Measurements from ENCODE around the gene HES4. TPM values are rescaled to one million over a fixed set of nuclear protein-coding genes. Genes with fewer than 3 reads are reported as not detected.
"Not testable (repeated sequence)": the region's sequence is repeated elsewhere in the genome, so short reads cannot be mapped to it uniquely, and the experiment has no call there.

The HES4 gene
- total RNA-seq, 1 donor: 3.6 TPM

DNA sequence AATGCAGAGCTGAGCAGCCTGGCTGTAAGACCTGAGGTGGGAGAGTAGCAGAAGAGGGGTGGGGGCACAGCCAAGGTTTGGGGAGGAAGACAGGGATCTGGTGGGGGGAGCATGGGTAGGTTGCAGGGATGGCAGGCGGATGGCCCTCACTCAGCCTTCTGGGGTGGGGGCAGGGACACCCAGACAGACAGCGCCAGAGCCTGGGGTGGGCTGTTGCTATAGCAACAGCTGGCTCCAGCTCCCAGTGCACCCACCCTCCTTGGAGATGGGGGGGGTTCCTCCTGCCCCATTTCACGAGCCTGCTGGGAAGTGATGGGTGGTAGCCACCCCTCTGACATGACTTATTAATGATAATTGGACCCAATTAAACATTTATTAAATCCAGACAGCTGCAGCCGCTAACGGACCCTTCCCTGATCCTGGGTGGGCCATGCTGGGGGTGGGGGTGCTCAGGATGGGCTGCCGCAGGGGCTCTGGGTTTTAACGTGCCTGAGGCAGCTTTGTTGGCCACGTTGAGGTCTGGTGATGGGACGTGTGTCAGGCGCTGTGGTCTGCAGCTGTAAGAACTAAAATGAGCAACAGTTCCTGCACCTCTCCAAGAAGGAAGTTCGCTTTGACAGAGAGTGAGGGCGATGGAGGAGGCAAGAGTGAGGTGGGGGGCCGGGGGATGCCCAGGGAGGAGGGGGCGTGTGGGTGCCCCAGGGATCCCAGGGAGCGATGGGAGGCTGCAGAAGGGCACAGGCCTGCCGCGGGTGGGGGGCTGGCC, 39.4 kb upstream of the HES4 start:
- H3K9me3 ChIP-seq (ENCODE audit: low read depth, low read length): no peaks in the 10 kb centered on the region
- peaks cover 25% of the 10 kb centered on the region for H3K4me1 ChIP-seq (ENCODE audit: insufficient read depth, low read length)
- H3K4me3 ChIP-seq (ENCODE audit: low read length): no peak overlapping the region
- peaks cover 14% of the 10 kb centered on the region for H3K27me3 ChIP-seq (ENCODE audit: insufficient read depth, low read length)

GRCh38 chr1:1038694-1039093, 38.8 kb upstream of the HES4 start:
- Histone ChIP-seq H3K9me3 (ENCODE audit: low read depth, low read length) (no peaks in the 10 kb centered on the region), H3K27me3 (ENCODE audit: insufficient read depth, low read length) (peaks cover 17% of the 10 kb centered on the region), H3K4me3 (ENCODE audit: low read length) (no peak overlapping the region), H3K4me1 (ENCODE audit: insufficient read depth, low read length) (peaks cover 31% of the 10 kb centered on the region)

- H3K4me1 ChIP-seq (ENCODE audit: insufficient read depth, low read length): peaks cover 37% of the 10 kb centered on the region
- no peak overlapping the region for H3K4me3 ChIP-seq (ENCODE audit: low read length)
- peaks cover 19% of the 10 kb centered on the region for H3K27me3 ChIP-seq (ENCODE audit: insufficient read depth, low read length)
- no peaks in the 10 kb centered on the region for H3K9me3 ChIP-seq (ENCODE audit: low read depth, low read length)
Observed at GRCh38 chr1:1037366-1038327, 37.8 kb upstream of the HES4 start.

- no peaks in the 10 kb centered on the region for H3K9me3 ChIP-seq (ENCODE audit: low read depth, low read length)
- H3K4me1 ChIP-seq (ENCODE audit: insufficient read depth, low read length): peaks cover 39% of the 10 kb centered on the region
- H3K4me3 ChIP-seq (ENCODE audit: low read length): no peak overlapping the region
- peaks cover 27% of the 10 kb centered on the region for H3K27me3 ChIP-seq (ENCODE audit: insufficient read depth, low read length)
Observed at GRCh38 chr1:1035291-1035943, 35.5 kb upstream of the HES4 start.

DNA sequence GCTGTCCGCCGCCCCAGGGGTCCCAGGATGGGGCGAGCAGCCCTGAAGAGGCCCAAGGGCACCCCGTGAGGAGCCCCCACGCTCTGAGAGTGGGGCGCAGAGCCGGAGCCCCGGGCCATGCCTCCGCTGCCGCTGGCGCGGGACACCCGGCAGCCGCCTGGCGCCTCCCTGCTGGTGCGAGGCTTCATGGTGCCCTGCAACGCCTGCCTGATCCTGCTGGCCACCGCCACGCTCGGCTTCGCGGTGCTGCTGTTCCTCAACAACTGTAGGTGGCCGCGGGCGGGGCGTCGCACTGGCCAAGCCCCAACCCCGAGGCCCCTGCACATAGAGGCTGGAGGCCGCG, 34.5 kb upstream of the HES4 start:
- no peak overlapping the region for H3K4me3 ChIP-seq (ENCODE audit: low read length)
- H3K9me3 ChIP-seq (ENCODE audit: low read depth, low read length): no peaks in the 10 kb centered on the region
- peaks cover 23% of the 10 kb centered on the region for H3K27me3 ChIP-seq (ENCODE audit: insufficient read depth, low read length)
- peaks cover 29% of the 10 kb centered on the region for H3K4me1 ChIP-seq (ENCODE audit: insufficient read depth, low read length)

- Histone ChIP-seq H3K4me3 (ENCODE audit: low read length) (no peak overlapping the region), H3K9me3 (ENCODE audit: low read depth, low read length) (no peaks in the 10 kb centered on the region), H3K4me1 (ENCODE audit: insufficient read depth, low read length) (peaks cover 23% of the 10 kb centered on the region), H3K27me3 (ENCODE audit: insufficient read depth, low read length) (peaks cover 19% of the 10 kb centered on the region)
Observed at GRCh38 chr1:1033731-1034438, 34.0 kb upstream of the HES4 start.

GRCh38 chr1:1033009-1033587, 33.2 kb upstream of the HES4 start:
- Histone ChIP-seq H3K4me3 (ENCODE audit: low read length) (no peak overlapping the region), H3K27me3 (ENCODE audit: insufficient read depth, low read length) (peaks cover 19% of the 10 kb centered on the region), H3K4me1 (ENCODE audit: insufficient read depth, low read length) (peaks cover 16% of the 10 kb centered on the region)

GRCh38 chr1:1032424-1032823, 32.5 kb upstream of the HES4 start:
- Histone ChIP-seq H3K4me1 (ENCODE audit: insufficient read depth, low read length) (peaks cover 16% of the 10 kb centered on the region), H3K27me3 (ENCODE audit: insufficient read depth, low read length) (peaks cover 19% of the 10 kb centered on the region), H3K4me3 (ENCODE audit: low read length) (no peak overlapping the region), H3K9me3 (ENCODE audit: low read depth, low read length) (no peaks in the 10 kb centered on the region)

More at GRCh38 chr1:1033009-1033587, 33.2 kb upstream of the HES4 start:
- H3K9me3 ChIP-seq (ENCODE audit: low read depth, low read length): no peaks in the 10 kb centered on the region

DNA sequence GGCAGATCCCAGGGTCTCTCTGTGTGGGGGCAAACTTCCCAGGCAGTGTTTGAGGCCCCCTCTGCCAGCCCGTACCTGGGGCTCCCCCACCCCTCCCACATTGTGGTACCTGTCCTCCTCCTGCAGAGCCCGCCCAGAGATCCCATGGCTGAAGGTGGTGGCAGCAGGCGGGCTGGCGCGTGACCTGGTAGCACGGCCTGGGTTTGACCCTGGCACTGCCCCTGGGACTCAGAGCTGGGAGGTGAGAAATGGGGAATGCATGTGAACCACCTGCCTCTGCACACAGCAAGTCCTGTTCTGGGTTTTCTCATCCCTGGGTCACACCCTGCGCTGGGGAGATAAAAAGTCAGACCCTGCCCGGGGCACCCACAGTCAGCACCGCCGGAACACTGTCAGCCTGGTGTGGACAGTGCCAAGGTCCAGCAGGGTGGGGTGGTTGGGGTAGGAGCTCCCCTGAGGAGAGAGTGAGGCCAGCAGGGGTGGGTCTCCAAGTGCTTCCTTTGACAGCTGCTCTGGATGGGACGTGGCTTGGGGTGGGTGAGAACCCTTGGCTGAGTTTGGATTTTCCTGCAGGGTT, 31.9 kb upstream of the HES4 start:
- Histone ChIP-seq H3K9me3 (ENCODE audit: low read depth, low read length) (no peaks in the 10 kb centered on the region), H3K4me1 (ENCODE audit: insufficient read depth, low read length) (peaks cover 16% of the 10 kb centered on the region), H3K4me3 (ENCODE audit: low read length) (no peak overlapping the region), H3K27me3 (ENCODE audit: insufficient read depth, low read length) (peaks cover 19% of the 10 kb centered on the region)

GRCh38 chr1:1030867-1031658, 31.2 kb upstream of the HES4 start:
- H3K4me1 ChIP-seq (ENCODE audit: insufficient read depth, low read length): peaks cover 16% of the 10 kb centered on the region
- not testable (repeated sequence) for H3K9me3 ChIP-seq (ENCODE audit: low read depth, low read length); H3K4me3 ChIP-seq (ENCODE audit: low read length)
- H3K27me3 ChIP-seq (ENCODE audit: insufficient read depth, low read length): peaks cover 19% of the 10 kb centered on the region

DNA sequence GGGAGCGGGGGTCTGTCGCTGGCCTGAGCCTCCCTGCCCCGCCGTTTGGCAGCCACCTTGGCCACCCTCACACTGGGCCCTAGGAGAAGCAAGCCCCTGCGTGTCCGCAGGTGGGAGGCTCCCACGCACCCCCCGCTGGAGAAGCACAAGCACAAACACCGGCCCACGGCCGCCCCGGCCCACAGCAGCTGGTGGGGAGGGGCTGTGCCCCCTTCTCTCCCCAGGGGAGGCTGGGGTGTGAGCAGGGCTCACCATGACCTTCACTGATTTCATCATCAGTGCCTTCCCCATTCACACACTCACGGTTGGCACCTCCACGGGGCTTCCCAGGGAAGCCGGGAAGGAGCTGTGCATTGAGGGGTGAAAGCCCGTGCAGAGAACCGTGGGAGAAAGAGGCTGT, 27.9 kb upstream of the HES4 start:
- peaks cover 6% of the 10 kb centered on the region for H3K4me1 ChIP-seq (ENCODE audit: insufficient read depth, low read length)
- H3K4me3 ChIP-seq (ENCODE audit: low read length): no peak overlapping the region

DNA sequence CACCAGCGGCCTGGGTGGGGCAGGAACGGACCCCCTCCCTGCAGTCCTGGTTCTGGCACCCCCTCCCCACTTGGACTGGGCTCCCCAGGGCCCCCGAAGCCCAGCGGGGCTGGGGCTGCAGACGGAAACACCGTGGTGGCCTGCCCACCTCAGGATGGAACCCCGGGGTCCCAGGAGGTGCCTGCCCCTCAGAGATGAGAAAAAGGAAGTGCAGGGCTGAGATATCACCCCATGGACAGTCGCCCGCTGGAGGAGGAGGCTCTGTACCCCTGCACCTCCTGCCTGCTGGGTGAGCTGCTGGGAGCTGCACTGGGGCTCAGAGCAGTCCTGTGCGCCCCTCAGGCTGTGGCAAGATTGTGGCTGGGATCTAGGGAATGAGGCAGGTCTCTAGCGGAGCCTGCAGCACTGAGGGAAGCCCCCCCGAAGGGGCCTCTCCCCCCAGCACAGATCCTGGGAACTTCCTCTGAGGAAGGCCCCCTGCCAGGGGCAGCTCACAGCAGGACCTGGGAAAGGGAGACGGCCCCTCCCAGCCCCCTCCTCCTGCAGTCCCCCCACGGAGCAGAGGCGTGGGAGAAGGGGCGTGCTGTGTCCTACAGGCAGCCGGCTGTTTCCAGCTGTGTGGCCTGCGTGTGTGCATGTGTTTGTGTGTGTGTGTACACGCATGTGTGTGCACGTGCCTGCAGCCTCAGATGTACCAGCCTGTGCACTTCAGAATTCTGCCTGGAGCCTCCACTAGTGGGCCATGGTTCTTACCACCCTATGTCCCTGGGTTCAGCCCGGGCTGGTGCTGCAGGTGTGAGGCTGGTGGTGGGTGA, 26.9 kb upstream of the HES4 start:
- no peak overlapping the region for H3K4me3 ChIP-seq (ENCODE audit: low read length)
- no peaks in the 10 kb centered on the region for H3K9me3 ChIP-seq (ENCODE audit: low read depth, low read length)
- H3K4me1 ChIP-seq (ENCODE audit: insufficient read depth, low read length): no peaks in the 10 kb centered on the region
- H3K27me3 ChIP-seq (ENCODE audit: insufficient read depth, low read length): no peaks in the 10 kb centered on the region

More for the DNA sequence above, 27.9 kb upstream of the HES4 start:
- Histone ChIP-seq H3K9me3 (ENCODE audit: low read depth, low read length) (no peaks in the 10 kb centered on the region), H3K27me3 (ENCODE audit: insufficient read depth, low read length) (peaks cover 10% of the 10 kb centered on the region)

GRCh38 chr1:1025730-1026129, 25.8 kb upstream of the HES4 start:
- peaks cover 4% of the 10 kb centered on the region for H3K27me3 ChIP-seq (ENCODE audit: insufficient read depth, low read length)
- H3K9me3 ChIP-seq (ENCODE audit: low read depth, low read length): no peaks in the 10 kb centered on the region
- H3K4me3 ChIP-seq (ENCODE audit: low read length): no peak overlapping the region
- H3K4me1 ChIP-seq (ENCODE audit: insufficient read depth, low read length): peaks cover 7% of the 10 kb centered on the region

Measured in mononuclear cell (primary cell).